HepG2 (cell line): Measurements from ENCODE around the gene KIF3A. TPM values are rescaled to one million over a fixed set of nuclear protein-coding genes. Genes with fewer than 3 reads are reported as not detected.
A peak's percentile ranks its signal among the peaks of the same experiment; 100 is the strongest.

Experiments used
- ATF4 ChIP-seq, 2 experiments: fragments of 450-650 bp in 1 of 2; sonication (generic) in 1 of 2; formaldehyde crosslinking; IDR thresholded peaks; 2 replicates each; pipeline versions ENCODE4 v1.5.0 to v1.8.0; 2020 to 2022; ENCODE audit warnings: mild to moderate bottlenecking in 1 of 2, missing genetic modification reagents in 1 of 2
- CAMTA2 ChIP-seq: sonication (generic); formaldehyde crosslinking; IDR thresholded peaks from 2 replicates; pipeline ENCODE4 v1.4.0; 2020; ENCODE audit warnings: mild to moderate bottlenecking, missing genetic modification reagents, borderline replicate concordance
- FOXO1 ChIP-seq: sonication (generic); formaldehyde crosslinking; IDR thresholded peaks from 2 replicates; pipeline ENCODE4 v1.4.0; 2020; ENCODE audit warnings: missing genetic modification reagents
- FOXP1 ChIP-seq, 2 experiments: fragments of 450-650 bp in 1 of 2; IDR thresholded peaks; 2 replicates each; pipeline ENCODE4 v1.6.1; 2017 to 2018; ENCODE audit warnings: antibody characterized with exemption in 1 of 2
- GLI4 ChIP-seq: sonication (generic); formaldehyde crosslinking; IDR thresholded peaks from 2 replicates; pipeline ENCODE4 v1.5.1; 2020; ENCODE audit warnings: missing genetic modification reagents, mild to moderate bottlenecking, moderate library complexity, borderline replicate concordance
- HNF1A ChIP-seq, 2 experiments: sonication (generic) in 1 of 2; formaldehyde crosslinking in 1 of 2; IDR thresholded peaks; 2 replicates each; pipeline versions ENCODE4 v1.4.0 to v1.6.1; 2016 to 2020; ENCODE audit warnings: borderline replicate concordance in 1 of 2, low read depth in 1 of 2, mild to moderate bottlenecking in 1 of 2, missing genetic modification reagents in 1 of 2
- ONECUT2 ChIP-seq: sonication (generic); formaldehyde crosslinking; IDR thresholded peaks from 2 replicates; pipeline ENCODE4 v1.4.0; 2020; ENCODE audit warnings: missing genetic modification reagents
- ZBED4 ChIP-seq: sonication (generic); formaldehyde crosslinking; IDR thresholded peaks from 2 replicates; pipeline ENCODE4 v1.4.0; 2020; ENCODE audit warnings: missing genetic modification reagents, borderline replicate concordance
- ZNF280D ChIP-seq: sonication (generic); formaldehyde crosslinking; IDR thresholded peaks from 2 replicates; pipeline ENCODE4 v1.5.1; 2020; ENCODE audit warnings: mild to moderate bottlenecking, missing genetic modification reagents
- ZNF800 ChIP-seq: sonication (generic); formaldehyde crosslinking; IDR thresholded peaks from 2 replicates; pipeline ENCODE4 v1.4.0; 2020; ENCODE audit warnings: missing genetic modification reagents
- polyA plus RNA-seq, 8 experiments: library from polyadenylated mRNA; depleted of rRNA in 3 of 8; stranded (reverse) in 7 of 8; unstranded in 1 of 8; fragments of >200 nt; fragmentation: Illumina TruSeq in 4 of 8; extraction: Trizol in 4 of 8; gene quantifications; 2 replicates each; pipeline versions ENCODE4 v1.2.1 to v1.2.3, GENCODE V29; 2011 to 2016; ENCODE audit warnings: low read depth in 4 of 8, missing spikeins in 1 of 8, mixed read lengths in 1 of 8; ENCODE audit not compliant: insufficient read depth in 1 of 8
- total RNA-seq, 5 experiments: library from RNA; depleted of rRNA; stranded (reverse); fragments of >200 nt; fragmentation: Illumina TruSeq; extraction: Trizol; gene quantifications; 2 replicates each; pipeline ENCODE4 v1.2.3, GENCODE V29; 2016; ENCODE audit warnings: low read depth in 1 of 5

The KIF3A gene
- total and polyA plus RNA-seq, 2 of the 13 experiments (the other 11 are each of a cell fraction or from before 2014, with no cell fraction given), result 2.3 to 8.4 TPM

- TF ChIP-seq HNF1A (IDR thresholded peaks at IDR 0.05; ENCODE audit: low read depth) (no peak), HNF1A (CRISPR knock-in tag; IDR thresholded peaks at IDR 0.05; ENCODE audit: borderline replicate concordance) (no peak), ONECUT2 (CRISPR knock-in tag) (no peak), CAMTA2 (no peak), ZNF800 (CRISPR knock-in tag) (peak; percentile 81; the same call in 1 of the 2 replicates), FOXO1 (no peak; the same call in 1 of the 2 replicates), FOXP1 (IDR thresholded peaks at IDR 0.05) (no peak), FOXP1 (CRISPR knock-in tag; IDR thresholded peaks at IDR 0.05) (no peak), GLI4 (CRISPR knock-in tag) (no peak), ZBED4 (no peak), ZNF280D (CRISPR knock-in tag) (0 out of 2 replicates have a peak, but pooled peaks have one; percentile 54), ATF4 (CRISPR knock-in tag; IDR thresholded peaks at IDR 0.05) (no peak)
These were observed 40.1 kb upstream of the KIF3A start, which contains the start of gene SEPTIN8 (continued) for GRCh38 chr5:132777209-132778069.
